T-cell (primary cell): ENCODE results near the gene NRDC. TPM values are rescaled to one million over a fixed set of nuclear protein-coding genes. Genes with fewer than 3 reads are reported as not detected.

Experiments
- ATAC-seq, 4 experiments: fragments of 200-7000 bp in 3 of 4; fragments of 150-1000 bp in 1 of 4; cut with Tn5 transposase; replicated peaks in 1 of 4; 1 replicate in 3 of 4; 2 replicates in 1 of 4; pipeline ENCODE4 v1.10.0; 2021; ENCODE audit warnings: moderate library complexity in 3 of 4, mild to moderate bottlenecking in 2 of 4, moderate number of reproducible peaks in 1 of 4
- CTCF ChIA-PET, 2 donors: fragments of 300-600 bp; sonication (Branson Sonifier 250); formaldehyde crosslinking; loops; one replicate each; lab custom pipeline; 2022; ENCODE audit warnings: antibody characterized with exemption in 2 of 2; lab: Charles Lee
- POLR2A ChIA-PET, 2 donors: fragments of 300-600 bp; sonication (Branson Sonifier 250); formaldehyde crosslinking; loops; one replicate each; lab custom pipeline; 2022; ENCODE audit warnings: antibody characterized with exemption in 2 of 2; lab: Charles Lee
- DNase-seq, 35 experiments: peaks; one replicate each; pipeline versions ENCODE4 v3.0.0 to v3.0.0-alpha.2; 2013 to 2023
- H3K27ac ChIP-seq: one replicate; pipeline ENCODE4 v1.5.1; 2013; ENCODE audit warnings: low read length
- H3K27me3 ChIP-seq, 2 experiments: replicated peaks in 1 of 2; 1 replicate in 1 of 2; 2 replicates in 1 of 2; pipeline versions ENCODE4 v1.6.1 to v1.7.0; 2013; ENCODE audit warnings: low read length in 1 of 2, mixed read lengths in 1 of 2; ENCODE audit not compliant: control insufficient read depth in 2 of 2, insufficient read depth in 2 of 2; ENCODE audit errors: extremely low read depth in 1 of 2
- H3K36me3 ChIP-seq, 2 donors: 1 replicate in 1 of 2; 2 replicates in 1 of 2; pipeline versions ENCODE4 v1.6.1 to v1.7.0; 2013; ENCODE audit warnings: low read length in 1 of 2; ENCODE audit not compliant: control insufficient read depth in 2 of 2, insufficient read depth in 1 of 2; ENCODE audit errors: extremely low read depth in 1 of 2
- H3K4me1 ChIP-seq, 2 experiments: 1 replicate in 1 of 2; 2 replicates in 1 of 2; pipeline versions ENCODE4 v1.6.1 to v1.7.0; 2013; ENCODE audit warnings: low read length in 2 of 2, mixed read lengths in 1 of 2; ENCODE audit not compliant: insufficient read depth in 2 of 2, control insufficient read depth in 1 of 2; ENCODE audit errors: extremely low read depth in 1 of 2
- H3K4me3 ChIP-seq, 2 donors: 1 replicate in 1 of 2; 2 replicates in 1 of 2; pipeline versions ENCODE4 v1.5.1 to v1.7.0; 2013; ENCODE audit warnings: mild to moderate bottlenecking in 2 of 2, low read length in 1 of 2, moderate library complexity in 1 of 2; ENCODE audit not compliant: control insufficient read depth in 1 of 2; ENCODE audit errors: extremely low read depth in 1 of 2
- H3K9me3 ChIP-seq: 2 replicates; pipeline ENCODE4 v1.7.0; 2013
- H3K27ac Mint-ChIP-seq, 2 donors: one replicate each; pipeline ENCODE4 v1.8.0; 2020 to 2021; ENCODE audit warnings: mild to moderate bottlenecking in 2 of 2, mixed read lengths in 2 of 2
- H3K27me3 Mint-ChIP-seq, 2 donors: one replicate each; pipeline ENCODE4 v1.8.0; 2021 to 2022; ENCODE audit warnings: mixed read lengths in 2 of 2
- H3K36me3 Mint-ChIP-seq: one replicate; pipeline ENCODE4 v1.8.0; 2021; ENCODE audit warnings: mixed read lengths
- H3K4me1 Mint-ChIP-seq, 3 donors: one replicate each; pipeline ENCODE4 v1.8.0; 2020 to 2022; ENCODE audit warnings: mixed read lengths in 3 of 3, mild to moderate bottlenecking in 1 of 3
- H3K4me3 Mint-ChIP-seq, 3 donors: one replicate each; pipeline ENCODE4 v1.8.0; 2020 to 2022; ENCODE audit warnings: mild to moderate bottlenecking in 3 of 3, mixed read lengths in 3 of 3, moderate library complexity in 3 of 3
- H3K9me3 Mint-ChIP-seq, 3 donors: one replicate each; pipeline ENCODE4 v1.8.0; 2020 to 2022; ENCODE audit warnings: mixed read lengths in 3 of 3
- WGBS: methylation state at CpG from one replicate; pipeline ENCODE4 v1.1.5; 2013; ENCODE audit warnings: missing lambda C conversion rate; ENCODE audit not compliant: insufficient coverage; 5-methylcytosine and 5-hydroxymethylcytosine counted together
- total RNA-seq, 35 experiments: library from RNA in 6 of 35; stranded (reverse) in 6 of 35; fragments of 120-200 nt in 1 of 35; gene quantifications; one replicate each; pipeline versions ENCODE4 v1.2.1 to v1.2.4 and lab custom pipeline; 2013 to 2026

The NRDC gene
- total RNA-seq, 5 donors from 2014 or later (not counting 1 experiment from before 2014, with no cell fraction given) = 107 to 118 (median 110) TPM

DNA sequence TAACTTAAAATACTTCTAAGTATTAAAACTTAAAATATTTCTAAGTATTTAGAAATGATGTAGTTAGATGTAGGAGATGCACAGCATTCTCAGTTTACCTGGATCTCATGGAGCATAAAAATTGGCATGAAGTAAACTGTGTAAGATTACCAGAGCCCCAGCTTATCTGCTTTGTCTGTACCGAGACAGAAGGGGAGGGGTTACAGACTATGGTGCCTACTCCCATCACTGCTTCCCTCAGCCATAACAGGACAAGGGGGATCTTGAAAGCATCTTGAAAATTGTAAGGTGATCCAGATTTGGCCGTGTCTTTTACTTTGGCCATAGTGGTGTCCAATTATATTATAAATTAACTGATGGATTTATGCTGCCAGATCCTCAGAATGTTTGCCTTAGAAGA, 18.8 kb downstream of the NRDC start:
- no peaks in the 10 kb centered on the region for H3K27me3 Mint-ChIP-seq
- CTCF ChIA-PET = interaction anchor here in 1 of 2 donors (0.5 kb wide), 1 partner anchor 1062 kb away, joined by 3 read pairs; the partner anchor contains the start of gene ECHDC2
- H3K4me3 ChIP-seq = no peak overlapping the region

DNA sequence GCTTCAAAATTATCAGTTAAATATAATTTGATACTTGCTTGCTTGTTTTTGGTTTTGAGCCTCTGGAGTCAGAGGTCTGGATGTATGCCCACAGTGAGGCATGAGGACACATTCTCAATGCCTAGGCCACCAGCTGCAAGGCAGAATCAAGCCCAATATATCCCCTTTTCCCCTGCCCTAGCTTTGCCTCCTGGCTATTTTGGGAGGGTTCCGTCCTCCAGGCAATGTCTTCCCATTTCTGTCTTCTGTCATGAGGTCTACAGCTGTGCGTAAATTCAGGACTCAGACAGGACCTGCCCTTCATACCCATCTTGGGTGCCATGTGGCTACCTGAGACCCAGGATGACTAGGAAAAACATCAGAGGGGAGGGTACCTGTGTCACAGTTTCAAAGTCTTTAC, 19.2 kb downstream of the NRDC start:
- ChIA-PET POLR2A (no interaction called here), CTCF (no interaction called here)
- no peak overlapping the region for H3K4me3 Mint-ChIP-seq
- Histone ChIP-seq H3K9me3 (no peaks in the 10 kb centered on the region), H3K27ac (no peak overlapping the region), H3K4me3 (no peak overlapping the region), H3K27me3 (no peaks in the 10 kb centered on the region), H3K4me1 (peaks cover 4 to 8% of the 10 kb centered on the region in 2 experiments), H3K36me3 (peaks cover 3 to 13% of the 10 kb centered on the region in 2 donors)
- H3K27ac Mint-ChIP-seq = no peak overlapping the region
- WGBS = 80% methylated on average over 1 of the region's 2 CpGs
- no peak for DNase-seq
- no peaks in the 10 kb centered on the region for H3K27me3 Mint-ChIP-seq
- no peak for ATAC-seq
- H3K9me3 Mint-ChIP-seq = no peaks in the 10 kb centered on the region
- H3K4me1 Mint-ChIP-seq = peaks cover 20 to 32% (median 32%) of the 10 kb centered on the region in 3 donors
- peaks cover 12% of the 10 kb centered on the region for H3K36me3 Mint-ChIP-seq

More for the DNA sequence above, 18.8 kb downstream of the NRDC start:
- DNase-seq (no peak), ATAC-seq (no peak)
- Histone ChIP-seq H3K27me3 (no peaks in the 10 kb centered on the region), H3K4me1 (peaks cover 4 to 8% of the 10 kb centered on the region in 2 experiments), H3K27ac (no peak overlapping the region), H3K9me3 (no peaks in the 10 kb centered on the region), H3K36me3 (peaks cover 3 to 9% of the 10 kb centered on the region in 2 donors)
- Mint-ChIP-seq H3K4me1 (peaks cover 20 to 32% (median 32%) of the 10 kb centered on the region in 3 donors), H3K36me3 (peaks cover 12% of the 10 kb centered on the region), H3K9me3 (no peaks in the 10 kb centered on the region), H3K4me3 (no peak overlapping the region), H3K27ac (no peak overlapping the region)
- no CpG with 5 or more reads among the region's 2 CpGs for WGBS
- POLR2A ChIA-PET = no interaction called here

DNA sequence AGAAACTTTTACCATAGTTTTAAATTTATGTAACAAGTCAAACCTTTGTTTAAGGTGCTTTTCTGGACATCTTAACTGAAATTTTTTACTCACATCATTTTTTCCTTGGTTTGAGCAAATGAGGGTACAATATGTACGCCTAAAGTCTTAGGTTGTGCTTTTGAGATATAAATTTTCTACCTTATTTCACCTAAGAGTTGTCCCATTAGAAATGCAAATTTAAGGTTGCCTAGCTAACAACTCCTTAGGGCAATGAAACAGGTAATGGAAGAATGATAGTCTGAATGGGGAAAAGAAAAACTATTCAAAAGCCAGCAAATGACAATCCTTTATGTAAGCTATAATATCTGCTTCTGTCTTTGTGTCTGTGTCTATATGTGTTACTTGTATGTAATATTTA, 19.6 kb downstream of the NRDC start:
- no peak overlapping the region for H3K4me3 Mint-ChIP-seq
- H3K27ac Mint-ChIP-seq = no peak overlapping the region
- peaks cover 12% of the 10 kb centered on the region for H3K36me3 Mint-ChIP-seq
- Histone ChIP-seq H3K27me3 (no peaks in the 10 kb centered on the region), H3K9me3 (no peaks in the 10 kb centered on the region), H3K36me3 (peaks cover 3 to 14% of the 10 kb centered on the region in 2 donors), H3K4me3 (no peak overlapping the region), H3K4me1 (peaks cover 4 to 6% of the 10 kb centered on the region in 2 experiments), H3K27ac (no peak overlapping the region)
- DNase-seq (no peak), ATAC-seq (no peak)
- ChIA-PET CTCF (no interaction called here), POLR2A (no interaction called here)
- H3K9me3 Mint-ChIP-seq = no peaks in the 10 kb centered on the region
- peaks cover 19 to 32% (median 31%) of the 10 kb centered on the region in 3 donors for H3K4me1 Mint-ChIP-seq
- H3K27me3 Mint-ChIP-seq = no peaks in the 10 kb centered on the region
- no CpG with 5 or more reads among the region's 1 CpG for WGBS

DNA sequence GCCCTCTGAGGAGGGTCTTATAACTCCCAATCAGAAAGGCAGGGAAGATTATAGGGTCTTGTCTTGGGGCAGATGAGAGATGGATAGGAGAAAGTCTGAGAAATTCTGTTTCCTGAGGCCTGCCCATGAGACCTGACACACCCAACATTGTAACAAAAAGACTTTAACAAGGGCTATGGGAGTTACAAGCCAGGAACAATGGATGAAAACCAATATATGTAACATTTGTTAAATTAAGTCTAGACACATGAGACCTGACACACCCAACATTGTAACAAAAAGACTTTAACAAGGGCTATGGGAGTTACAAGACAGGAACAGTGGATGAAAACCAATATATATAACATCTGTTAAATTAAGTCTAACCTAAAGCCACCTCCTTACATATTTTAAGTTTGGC, 21.8 kb downstream of the NRDC start:
- ATAC-seq = no peak
- Histone ChIP-seq H3K36me3 (peaks cover 3 to 10% of the 10 kb centered on the region in 2 donors), H3K27ac (no peak overlapping the region), H3K9me3 (no peaks in the 10 kb centered on the region), H3K4me1 (no peaks in the 10 kb centered on the region), H3K27me3 (no peaks in the 10 kb centered on the region), H3K4me3 (no peak overlapping the region)
- H3K27me3 Mint-ChIP-seq = no peaks in the 10 kb centered on the region
- ChIA-PET CTCF (no interaction called here), POLR2A (no interaction called here)
- peaks cover 15% of the 10 kb centered on the region for H3K36me3 Mint-ChIP-seq
- no peak for DNase-seq
- H3K4me1 Mint-ChIP-seq = peaks cover 11 to 22% (median 21%) of the 10 kb centered on the region in 3 donors
- no peak overlapping the region for H3K4me3 Mint-ChIP-seq
- no peak overlapping the region for H3K27ac Mint-ChIP-seq
- H3K9me3 Mint-ChIP-seq = no peaks in the 10 kb centered on the region

DNA sequence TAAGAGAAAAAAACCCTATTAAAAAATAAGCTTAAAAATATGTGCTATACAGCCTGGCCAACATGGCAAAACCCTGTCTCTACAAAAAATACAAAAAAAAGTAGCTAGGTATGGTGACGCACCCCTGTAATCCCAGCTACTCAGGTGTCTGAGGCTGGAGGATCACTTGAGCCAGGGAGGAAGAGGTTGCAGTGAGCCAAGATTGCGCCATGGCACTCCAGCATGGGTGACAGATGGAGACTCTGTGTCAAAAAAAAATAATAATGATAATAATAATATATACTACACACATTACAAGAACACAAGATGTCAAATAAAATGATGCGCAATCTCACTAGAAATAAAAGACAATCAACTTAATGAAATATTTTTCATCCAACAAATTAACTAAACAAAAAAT, 22.9 kb downstream of the NRDC start:
- H3K9me3 Mint-ChIP-seq = no peaks in the 10 kb centered on the region
- POLR2A ChIA-PET = no interaction called here
- Histone ChIP-seq H3K27me3 (no peaks in the 10 kb centered on the region), H3K36me3 (peaks cover 0 to 10% of the 10 kb centered on the region in 2 donors), H3K4me1 (no peaks in the 10 kb centered on the region), H3K27ac (no peak overlapping the region), H3K9me3 (no peaks in the 10 kb centered on the region), H3K4me3 (no peak overlapping the region)
- WGBS = no CpG with 5 or more reads among the region's 3 CpGs
- ATAC-seq (no peak), DNase-seq (no peak)
- H3K36me3 Mint-ChIP-seq = peaks cover 15% of the 10 kb centered on the region
- no peak overlapping the region for H3K4me3 Mint-ChIP-seq
- H3K27ac Mint-ChIP-seq = no peak overlapping the region
- H3K27me3 Mint-ChIP-seq = no peaks in the 10 kb centered on the region
- peaks cover 15 to 24% (median 22%) of the 10 kb centered on the region in 3 donors for H3K4me1 Mint-ChIP-seq
- CTCF ChIA-PET = no interaction called here

DNA sequence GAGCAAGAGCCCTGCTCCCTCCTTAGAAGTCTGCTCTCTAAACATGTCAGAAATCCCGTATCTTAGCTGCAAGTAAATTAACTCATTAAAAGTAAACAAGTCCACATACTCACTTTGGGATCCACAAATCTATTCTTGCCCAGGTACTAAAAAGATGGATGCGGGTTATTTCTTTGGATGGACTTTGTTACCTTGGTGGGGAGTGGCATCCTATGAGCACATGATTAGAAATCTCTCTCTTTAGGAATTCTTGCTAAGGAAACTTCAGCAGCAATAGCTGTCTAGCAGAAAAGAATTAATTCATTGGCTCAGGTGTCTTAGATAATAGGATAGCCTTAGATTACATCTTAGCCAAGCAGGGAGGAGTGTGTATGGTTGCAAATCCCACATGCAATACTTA, 25.2 kb downstream of the NRDC start:
- Mint-ChIP-seq H3K36me3 (peaks cover 15% of the 10 kb centered on the region), H3K9me3 (no peaks in the 10 kb centered on the region), H3K27ac (no peak overlapping the region), H3K4me3 (no peak overlapping the region), H3K27me3 (no peaks in the 10 kb centered on the region), H3K4me1 (peaks cover 12 to 16% (median 15%) of the 10 kb centered on the region in 3 donors)
- Histone ChIP-seq H3K36me3 (peaks cover 0 to 10% of the 10 kb centered on the region in 2 donors), H3K4me1 (no peaks in the 10 kb centered on the region), H3K4me3 (no peak overlapping the region), H3K9me3 (no peaks in the 10 kb centered on the region), H3K27me3 (no peaks in the 10 kb centered on the region), H3K27ac (no peak overlapping the region)
- ChIA-PET CTCF (interaction anchor here in 1 of 2 donors (0.6 kb wide), 1 partner anchor 895 kb away, joined by 4 read pairs; no protein-coding TSS in a partner anchor), POLR2A (no interaction called here)
- DNase-seq (no peak), ATAC-seq (no peak)
- WGBS = no CpG with 5 or more reads among the region's 2 CpGs
